Endometrial microvascular endothelial cells (primary cell): ENCODE results near the gene SLCO2A1. TPM values are rescaled to one million over a fixed set of nuclear protein-coding genes. Genes with fewer than 3 reads are reported as not detected.

ENCODE experiments used
- in situ Hi-C: cut with HindIII; loops from 2 replicates; pipeline ENCODE4 v1.10.0; 2017; ENCODE audit warnings: low sequenced_read_pairs, low pct_unique_long_range_greater_than_20kb; ENCODE audit errors: inconsistent ontology term
- total RNA-seq: library from RNA; depleted of rRNA; stranded (reverse); fragments of >200 nt; gene quantifications from one replicate; pipeline ENCODE4 v1.2.3, GENCODE V29; 2015; ENCODE audit errors: inconsistent ontology term

The SLCO2A1 gene
- total RNA-seq, 1 donor from 2014 or later = 22.4 TPM

- in situ Hi-C loops = loop anchor here (25.0 kb wide), 2 partner anchors 133 to 267 kb away; partner anchors contain the start of gene SRPRB
Measured at GRCh38 chr3:133944641-133945380, 84.9 kb downstream of the SLCO2A1 start.

- in situ Hi-C loops = loop anchor here (25.0 kb wide), 2 partner anchors 132 to 268 kb away; partner anchors contain the start of gene SRPRB
Measured at GRCh38 chr3:133944181-133944580, 85.5 kb downstream of the SLCO2A1 start.

DNA sequence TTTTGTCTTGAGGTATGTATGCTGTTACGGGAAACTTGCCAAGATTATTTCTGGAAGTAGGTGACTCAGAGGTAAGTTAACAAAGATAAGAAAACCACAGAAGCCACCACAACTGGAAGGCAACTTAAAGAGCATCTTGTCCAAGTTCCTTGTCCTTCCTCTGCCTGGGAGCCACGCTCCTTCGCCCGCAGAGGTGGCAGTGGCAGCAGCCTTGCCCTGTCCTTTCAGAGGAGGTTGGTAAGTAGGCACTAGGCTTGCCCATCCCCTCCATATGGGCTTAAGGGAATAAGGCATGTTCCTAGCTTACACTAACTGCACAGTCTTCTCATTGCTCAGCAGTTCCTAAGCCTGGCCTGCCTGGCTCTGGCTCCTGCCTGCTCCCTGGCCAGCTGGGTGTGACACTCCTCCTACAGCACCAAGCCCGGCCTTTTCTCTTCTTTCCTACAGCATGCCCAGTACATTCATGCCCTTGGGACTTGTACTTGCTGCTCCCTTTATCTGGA lies 86.0 kb downstream of the SLCO2A1 start:
- in situ Hi-C loops = loop anchor here (25.0 kb wide), 2 partner anchors 131 to 269 kb away; partner anchors contain the start of gene SRPRB

DNA sequence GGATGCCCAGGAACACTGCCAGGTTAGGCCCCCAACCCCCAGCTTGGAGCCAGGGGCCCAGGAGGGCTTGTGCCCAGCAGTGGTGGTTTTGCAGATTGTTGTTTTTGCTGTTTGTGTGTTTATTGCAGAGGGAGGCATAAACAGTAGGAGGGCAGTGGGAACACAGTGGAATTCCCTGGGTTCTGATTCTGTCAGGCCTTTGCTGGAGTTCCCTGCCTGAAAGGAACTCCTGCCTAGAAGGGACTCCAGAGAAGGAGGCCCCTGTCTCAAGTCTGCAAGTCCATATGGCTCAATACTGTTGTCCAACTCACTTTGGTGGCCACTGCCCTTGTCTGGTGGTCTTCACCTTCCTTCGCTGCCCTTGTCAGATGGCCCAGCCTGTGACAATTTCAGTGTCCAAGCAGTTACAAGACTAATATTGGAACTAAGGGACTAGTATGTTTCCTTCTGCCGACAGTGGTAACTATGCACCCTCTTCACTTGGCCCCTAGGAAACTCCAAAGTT lies 86.6 kb downstream of the SLCO2A1 start:
- in situ Hi-C loops = loop anchor here (25.0 kb wide), 2 partner anchors 131 to 269 kb away; partner anchors contain the start of gene SRPRB

DNA sequence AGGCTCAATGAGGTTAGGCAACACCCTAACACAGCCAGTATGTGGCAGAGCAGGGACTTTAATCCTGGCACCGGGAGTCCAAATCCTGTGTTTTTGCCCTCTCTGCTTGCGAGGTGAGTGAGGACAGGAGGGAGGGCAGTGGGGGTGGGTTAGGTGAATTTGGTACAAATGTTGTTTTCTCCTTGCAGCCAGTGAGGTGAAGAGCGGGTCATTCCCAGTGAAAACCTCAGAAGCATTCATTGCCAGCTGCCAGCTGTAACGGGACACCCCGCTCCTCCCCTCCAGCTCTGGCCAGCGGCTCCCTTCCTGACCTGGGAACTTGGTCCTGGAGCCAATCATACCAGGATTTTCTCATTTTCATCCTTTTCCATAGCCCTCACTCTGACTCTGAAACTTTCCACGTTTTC lies 88.3 kb downstream of the SLCO2A1 start:
- in situ Hi-C loops = loop anchor here (25.0 kb wide), 2 partner anchors 129 to 271 kb away; partner anchors contain the start of gene SRPRB

DNA sequence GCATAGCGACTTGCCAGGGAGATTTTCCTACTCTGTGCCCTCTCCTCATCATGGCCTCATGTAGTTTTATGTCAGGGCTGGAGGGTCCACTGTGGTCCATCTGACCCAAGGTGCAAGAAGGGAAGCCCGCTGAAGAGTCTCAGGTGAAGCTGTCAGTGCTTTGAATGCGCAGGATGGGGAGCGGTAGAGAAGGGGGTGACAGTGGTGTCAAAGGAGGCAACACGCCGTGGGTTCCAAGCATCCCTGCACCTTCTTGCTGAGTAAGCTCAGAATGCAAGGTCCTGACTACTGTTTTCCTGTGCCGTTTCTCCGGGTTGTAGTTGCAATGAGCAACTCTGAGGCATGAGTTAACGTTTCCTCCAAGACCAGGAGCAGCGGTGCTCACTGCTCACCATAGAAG lies 89.2 kb downstream of the SLCO2A1 start:
- in situ Hi-C loops = loop anchor here (25.0 kb wide), 2 partner anchors 128 to 272 kb away; partner anchors contain the start of gene SRPRB

- in situ Hi-C loops = loop anchor here (25.0 kb wide), 2 partner anchors 127 to 273 kb away; partner anchors contain the start of gene SRPRB
Measured at GRCh38 chr3:133939463-133939835, 90.3 kb downstream of the SLCO2A1 start.

DNA sequence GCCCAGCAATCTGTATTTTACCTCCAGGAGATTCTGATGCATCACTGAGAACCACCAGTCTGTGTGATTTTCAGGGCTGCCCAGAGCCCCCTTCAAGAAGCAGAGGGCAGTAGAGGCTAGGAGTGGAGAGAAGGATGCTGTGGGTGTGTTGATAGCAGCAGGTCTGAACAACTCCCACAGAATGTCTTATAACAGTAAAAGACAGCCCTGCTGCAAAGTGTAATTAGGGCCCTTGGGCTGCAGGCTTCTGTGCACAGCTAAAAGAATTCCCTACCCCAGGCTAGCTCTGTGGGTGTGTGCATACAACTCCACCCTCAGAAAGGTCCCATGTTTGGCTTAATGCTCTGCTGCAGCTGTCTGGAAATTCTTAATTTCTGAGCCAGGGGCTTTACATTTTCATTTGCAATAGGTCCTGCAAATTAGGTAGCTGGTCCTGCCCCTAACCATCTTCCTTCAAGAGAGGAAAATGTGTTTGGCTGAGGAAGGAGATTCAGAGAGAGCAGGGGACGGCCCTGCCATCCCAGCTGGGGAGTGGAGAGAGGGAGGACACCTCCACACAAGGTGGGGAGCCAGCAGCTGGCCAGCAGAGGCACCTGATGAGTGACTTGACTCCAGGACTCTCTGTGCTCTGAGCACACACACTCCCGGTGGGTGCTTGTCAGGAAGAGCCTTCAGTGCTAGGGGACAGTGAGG lies 90.8 kb downstream of the SLCO2A1 start:
- in situ Hi-C loops = loop anchor here (25.0 kb wide), 2 partner anchors 127 to 273 kb away; partner anchors contain the start of gene SRPRB

DNA sequence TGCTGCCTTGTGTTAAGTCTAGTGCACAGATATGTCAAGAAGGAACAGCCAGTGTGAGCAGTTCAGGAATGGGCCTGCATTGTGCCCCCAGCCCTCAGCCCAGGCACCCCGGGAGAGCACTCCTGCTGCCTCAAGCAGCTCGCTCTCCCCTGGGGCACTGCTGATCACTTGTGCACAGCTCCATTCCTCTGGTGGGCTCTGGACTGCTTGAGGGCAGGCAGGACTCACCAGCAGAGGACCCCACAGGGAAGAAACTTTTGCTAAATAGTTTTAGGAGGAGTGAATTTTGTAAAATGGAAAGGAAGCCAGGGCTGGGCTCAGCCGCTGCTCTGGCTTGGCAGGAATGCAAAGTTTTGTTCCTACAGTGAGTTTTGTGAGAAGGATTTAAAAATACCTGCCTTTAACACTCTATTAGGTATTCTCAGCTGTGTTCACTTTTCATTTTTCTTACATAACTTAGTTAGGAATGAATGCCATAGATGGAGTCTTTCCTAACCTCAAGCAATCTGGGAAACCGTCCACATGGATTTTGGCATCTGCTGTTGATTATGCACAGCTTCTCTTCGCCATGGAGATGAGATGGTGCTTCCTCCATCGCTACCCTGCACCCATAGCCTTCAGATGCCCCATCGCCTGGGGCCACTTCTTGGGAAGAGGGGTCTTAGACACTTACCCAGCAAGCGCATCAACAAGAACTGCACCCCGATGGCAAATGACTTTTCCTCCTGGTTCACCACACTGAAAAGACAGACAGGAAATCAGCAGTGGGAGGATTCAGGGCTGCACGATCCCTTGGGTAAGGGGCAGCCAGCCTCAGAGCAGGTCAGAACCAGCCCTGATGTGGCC lies 91.7 kb downstream of the SLCO2A1 start:
- in situ Hi-C loops = loop anchor here (25.0 kb wide), 2 partner anchors 126 to 274 kb away; partner anchors contain the start of gene SRPRB

DNA sequence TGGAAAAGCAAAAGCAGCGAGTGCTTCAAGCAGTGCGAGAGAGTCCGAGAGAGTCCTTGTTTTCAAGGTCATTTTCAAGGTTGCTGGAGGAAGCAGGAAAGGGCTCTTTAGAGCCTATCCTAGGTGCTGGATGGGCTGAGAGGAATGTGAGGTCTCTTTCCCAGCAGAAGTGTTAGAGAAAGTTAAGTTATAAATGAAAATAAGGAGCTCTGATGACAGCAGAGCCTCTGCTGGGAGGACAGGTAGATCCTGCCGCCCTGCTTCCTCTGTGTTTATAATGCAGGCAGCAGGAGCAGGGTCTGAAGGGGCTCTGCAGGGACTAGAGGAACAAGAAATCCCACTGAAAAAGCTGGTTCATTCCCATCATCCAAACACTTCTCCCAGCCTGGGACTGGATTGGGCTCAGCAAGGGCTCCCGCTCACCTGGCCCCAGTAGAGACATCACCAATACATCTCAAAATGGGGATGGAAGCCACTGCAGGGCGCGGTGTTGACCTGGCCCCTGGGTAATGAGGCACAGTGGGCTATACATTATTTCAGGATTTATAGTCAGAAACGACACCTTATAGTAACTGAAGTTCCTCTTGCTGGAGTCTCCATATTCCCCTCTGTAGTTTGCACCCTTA lies 92.6 kb downstream of the SLCO2A1 start:
- in situ Hi-C loops = loop anchor here (25.0 kb wide), 2 partner anchors 125 to 275 kb away; partner anchors contain the start of gene SRPRB

DNA sequence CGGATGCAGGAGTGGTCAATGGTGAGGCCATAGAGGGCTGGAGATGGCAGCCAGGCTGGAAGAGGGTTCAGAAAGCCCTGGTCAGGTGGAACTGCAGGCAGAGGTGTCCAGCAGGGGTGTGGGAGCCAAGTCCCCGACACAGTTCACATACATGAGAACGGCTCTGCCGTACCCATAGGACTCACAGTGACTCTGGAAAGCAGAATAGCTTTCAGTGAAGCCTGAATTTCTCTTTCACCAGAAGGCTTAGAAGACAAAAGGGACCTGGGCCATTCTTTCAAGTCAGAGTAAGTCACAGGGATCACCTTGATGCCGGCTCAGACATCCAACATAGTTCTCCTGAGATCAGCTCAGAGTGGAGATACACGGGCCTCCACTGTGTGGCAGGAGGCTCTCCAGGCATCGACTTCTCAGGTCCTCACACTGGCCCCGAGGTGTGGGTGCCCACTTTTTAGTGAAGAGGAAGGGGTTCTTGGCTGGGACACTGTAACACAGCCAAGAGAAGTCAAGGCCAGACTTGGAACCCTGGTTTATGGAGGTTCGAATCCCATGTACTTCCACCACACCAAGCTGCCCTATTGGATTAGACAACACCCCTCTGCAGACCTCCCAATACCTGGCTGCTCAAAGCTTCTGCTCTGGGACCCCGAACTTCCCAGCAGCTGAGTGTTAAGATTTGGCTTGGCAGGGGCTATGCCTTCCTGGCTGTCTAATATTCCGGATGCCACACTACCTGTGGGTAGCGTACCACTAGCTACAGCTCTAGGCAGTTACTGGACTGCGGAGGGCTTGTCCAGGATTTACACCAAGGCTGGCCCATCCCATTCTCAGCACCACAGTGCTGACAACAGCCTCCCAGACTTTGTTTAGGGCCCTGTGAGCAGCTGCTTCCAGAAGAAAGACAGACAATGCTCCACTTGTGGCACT lies 93.6 kb downstream of the SLCO2A1 start:
- in situ Hi-C loops = loop anchor here (25.0 kb wide), 2 partner anchors 124 to 276 kb away; partner anchors contain the start of gene SRPRB

GRCh38 chr3:133934996-133935842 lies 94.5 kb downstream of the SLCO2A1 start:
- in situ Hi-C loops = loop anchor here (25.0 kb wide), 2 partner anchors 123 to 277 kb away; partner anchors contain the start of gene SRPRB

- in situ Hi-C loops = loop anchor here (25.0 kb wide), 2 partner anchors 122 to 278 kb away; partner anchors contain the start of gene SRPRB
Measured at GRCh38 chr3:133934073-133934970, 95.4 kb downstream of the SLCO2A1 start.

- in situ Hi-C loops = loop anchor here (25.0 kb wide), 2 partner anchors 121 to 279 kb away; partner anchors contain the start of gene SRPRB
Measured at GRCh38 chr3:133933097-133934024, 96.4 kb downstream of the SLCO2A1 start.
